HG02870 (cell line): ENCODE results near the gene ERC2.
A peak's percentile ranks its signal among the peaks of the same experiment; 100 is the strongest.

ENCODE experiments used
- ATAC-seq: cut with Tn5 transposase; IDR thresholded peaks from one replicate; pipeline ENCODE4 v1.9.1; 2021; ENCODE audit warnings: mild to moderate bottlenecking, moderate library complexity; ENCODE audit not compliant: unreplicated experiment

The ERC2 gene

GRCh38 chr3:55702822-55703221 is 765.4 kb downstream of the ERC2 start:
- ATAC-seq, result no peak

DNA sequence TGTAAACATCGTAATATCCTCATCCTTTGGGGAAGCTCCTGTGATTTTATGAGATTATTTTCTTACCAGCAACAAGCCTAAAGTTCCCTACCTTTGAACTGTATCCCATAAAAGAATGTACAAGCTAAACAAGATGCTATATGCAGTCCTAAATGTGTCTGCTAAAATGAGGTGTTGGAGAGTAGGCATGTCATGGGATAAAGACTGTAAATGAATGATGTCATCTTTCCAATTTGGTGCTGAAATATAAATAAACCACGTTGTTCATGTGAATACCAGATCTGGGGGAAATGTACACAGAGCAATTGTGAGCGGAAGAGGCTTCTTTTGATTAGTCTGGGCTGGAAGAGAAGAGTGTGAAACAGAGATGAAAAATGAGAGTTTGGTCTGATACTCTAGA is 766.3 kb downstream of the ERC2 start:
- no peak for ATAC-seq

DNA sequence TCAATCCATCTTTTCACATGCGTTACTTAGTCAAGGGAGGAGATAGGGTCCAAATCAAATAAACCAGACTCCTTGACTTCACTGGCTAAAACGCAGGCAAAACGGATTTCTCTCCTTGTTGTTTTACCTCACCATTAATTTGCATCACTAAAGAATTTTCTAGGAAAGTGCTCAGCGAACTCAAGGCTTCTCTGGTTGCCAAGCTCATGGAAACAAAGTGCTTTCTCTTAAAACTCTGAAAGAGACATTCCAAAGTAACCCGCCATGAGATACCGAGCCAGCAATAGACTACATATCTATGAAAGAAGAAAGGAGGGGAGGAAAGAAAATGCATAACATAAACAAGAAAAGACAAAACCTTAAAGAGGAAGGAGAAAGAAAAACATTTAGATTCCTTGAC is 769.4 kb downstream of the ERC2 start:
- ATAC-seq, result no peak

DNA sequence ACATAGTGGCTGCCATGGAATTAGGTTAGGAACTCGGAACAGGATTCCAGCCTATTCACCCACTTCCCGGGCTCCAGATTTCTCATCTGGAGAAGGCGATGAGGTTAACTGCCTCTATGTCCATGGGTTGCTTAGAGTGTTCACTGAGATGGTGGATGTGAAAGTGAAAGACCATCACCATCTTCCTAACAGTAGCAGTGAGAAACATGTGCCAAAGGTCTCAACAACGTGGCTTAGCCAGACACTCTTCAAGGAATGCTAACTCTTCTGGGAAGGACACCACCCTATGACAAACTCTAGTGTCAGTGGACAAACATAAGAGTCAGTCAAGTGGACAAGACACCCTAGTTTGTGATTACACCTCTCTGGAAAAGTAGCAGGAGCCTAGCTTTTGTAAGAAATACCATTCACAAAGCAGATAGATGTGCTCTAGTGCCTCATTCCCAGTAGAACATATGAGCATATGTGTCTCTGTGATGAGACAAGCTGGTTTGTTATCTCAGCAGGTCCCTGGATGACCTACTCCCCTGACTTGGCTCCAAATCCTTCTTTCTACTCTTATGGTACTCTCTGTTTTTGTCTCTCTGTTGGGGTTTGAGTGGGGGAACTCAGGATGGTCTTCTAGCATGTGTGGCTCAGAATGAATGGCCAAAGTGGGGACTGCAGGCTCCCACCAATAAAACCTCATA is 770.9 kb downstream of the ERC2 start:
- ATAC-seq, result no peak

DNA sequence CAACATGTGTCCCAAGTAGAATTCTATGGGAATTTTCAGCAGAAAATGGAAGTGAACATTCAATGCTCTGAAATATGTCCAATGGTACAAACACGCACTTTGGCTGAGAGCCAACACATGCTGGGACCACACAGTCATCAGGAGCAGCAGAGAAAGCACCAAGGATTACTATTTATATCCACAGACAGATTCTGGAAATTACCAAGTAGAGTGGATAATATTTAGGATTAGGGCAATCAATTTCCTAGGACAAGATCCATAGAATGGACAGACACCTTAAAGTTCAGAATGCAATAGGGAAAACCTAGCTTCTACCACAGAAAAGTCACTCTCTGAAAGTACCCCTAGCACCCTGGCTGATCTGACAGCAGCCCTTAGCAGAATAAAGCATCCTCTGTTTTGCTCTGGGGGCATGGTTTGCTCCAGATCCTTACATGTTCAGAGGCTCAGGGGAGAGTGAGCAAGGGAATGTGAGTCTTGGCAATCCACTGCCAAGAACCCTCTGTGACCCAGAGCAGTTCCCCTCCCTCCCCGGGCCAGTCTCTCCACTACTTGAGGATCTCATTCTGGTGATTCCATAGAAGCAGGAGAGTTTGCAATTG is 775.2 kb downstream of the ERC2 start:
- ATAC-seq, result no peak

GRCh38 chr3:55692295-55692956 is 775.8 kb downstream of the ERC2 start:
- no peak for ATAC-seq

GRCh38 chr3:55691141-55691540 is 777.1 kb downstream of the ERC2 start:
- ATAC-seq, result no peak

GRCh38 chr3:55690726-55691125 is 777.5 kb downstream of the ERC2 start:
- peak; percentile 66 for ATAC-seq

DNA sequence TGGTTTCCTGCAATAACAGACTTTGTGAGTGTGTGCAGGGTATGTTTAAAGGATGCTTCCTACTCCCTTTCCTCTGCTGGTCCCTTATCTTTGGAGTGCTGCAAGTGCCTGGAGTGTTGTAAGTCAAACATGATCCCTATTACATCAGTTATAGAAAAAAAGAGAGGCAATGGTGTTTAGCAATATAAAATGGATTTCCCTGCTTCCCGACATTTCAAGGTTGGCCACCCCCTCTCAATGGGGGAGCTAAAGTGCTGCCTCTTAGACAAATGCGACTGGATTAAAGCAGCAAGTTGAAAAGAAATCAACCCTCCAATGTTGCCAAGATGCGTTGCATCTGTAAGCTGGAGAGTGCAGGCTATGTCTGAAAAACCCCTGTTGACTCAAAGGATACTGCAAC is 778.1 kb downstream of the ERC2 start:
- ATAC-seq, result no peak

- ATAC-seq, result no peak
Measured at GRCh38 chr3:55688154-55688553, 780.1 kb downstream of the ERC2 start.

DNA sequence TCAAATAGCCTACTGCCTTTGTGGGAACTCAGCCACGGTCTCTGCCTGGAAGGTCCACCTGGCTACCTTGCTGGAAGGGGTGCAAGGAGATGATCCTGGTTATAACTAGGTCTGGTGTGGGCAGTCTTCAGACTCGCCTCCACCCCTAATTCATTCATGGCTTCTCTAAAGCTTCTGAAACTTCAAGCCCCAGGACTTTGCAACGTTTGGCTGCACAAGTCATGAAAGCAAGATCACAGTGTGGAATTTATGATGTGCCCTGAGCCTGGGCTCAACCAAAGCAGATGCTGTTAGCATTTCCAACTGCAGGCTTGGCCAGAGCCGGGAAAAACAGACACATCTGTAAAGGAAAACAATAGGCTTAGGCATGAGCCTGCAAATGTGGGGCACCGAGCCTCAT is 780.7 kb downstream of the ERC2 start:
- no peak for ATAC-seq

GRCh38 chr3:55686426-55687254 is 781.6 kb downstream of the ERC2 start:
- ATAC-seq, result no peak

- no peak for ATAC-seq
Measured at GRCh38 chr3:55683666-55684270, 784.5 kb downstream of the ERC2 start.

GRCh38 chr3:55682461-55682860 is 785.8 kb downstream of the ERC2 start:
- no peak for ATAC-seq

- no peak for ATAC-seq
Measured at GRCh38 chr3:55678546-55679216, 789.6 kb downstream of the ERC2 start.

- ATAC-seq, result no peak
Measured at GRCh38 chr3:55676643-55677042, 791.6 kb downstream of the ERC2 start.

- peak; percentile 98 for ATAC-seq
Measured at GRCh38 chr3:55675478-55675877, 792.8 kb downstream of the ERC2 start.

GRCh38 chr3:55673764-55674163 is 794.5 kb downstream of the ERC2 start:
- no peak for ATAC-seq

DNA sequence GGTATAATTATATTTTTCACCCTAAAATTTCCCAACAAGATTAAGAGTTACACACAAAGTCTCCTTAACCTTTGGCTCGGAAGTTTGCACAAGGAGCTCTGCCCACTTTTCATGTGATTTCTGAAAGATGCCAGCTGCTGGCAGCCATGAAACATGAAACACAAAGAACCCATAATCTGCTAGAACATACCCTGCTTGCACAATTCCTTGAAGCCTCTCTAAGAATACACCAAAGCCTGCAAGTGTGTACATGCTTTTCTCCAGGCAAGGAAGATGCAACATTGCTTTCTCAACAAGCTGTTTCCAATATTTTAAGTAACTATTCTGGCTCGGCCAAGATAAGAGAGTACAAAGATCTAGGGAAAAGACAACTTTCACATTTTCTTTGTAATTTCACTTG is 799.1 kb downstream of the ERC2 start:
- no peak for ATAC-seq

- ATAC-seq, result no peak
Measured at GRCh38 chr3:55668359-55668758, 799.9 kb downstream of the ERC2 start.

DNA sequence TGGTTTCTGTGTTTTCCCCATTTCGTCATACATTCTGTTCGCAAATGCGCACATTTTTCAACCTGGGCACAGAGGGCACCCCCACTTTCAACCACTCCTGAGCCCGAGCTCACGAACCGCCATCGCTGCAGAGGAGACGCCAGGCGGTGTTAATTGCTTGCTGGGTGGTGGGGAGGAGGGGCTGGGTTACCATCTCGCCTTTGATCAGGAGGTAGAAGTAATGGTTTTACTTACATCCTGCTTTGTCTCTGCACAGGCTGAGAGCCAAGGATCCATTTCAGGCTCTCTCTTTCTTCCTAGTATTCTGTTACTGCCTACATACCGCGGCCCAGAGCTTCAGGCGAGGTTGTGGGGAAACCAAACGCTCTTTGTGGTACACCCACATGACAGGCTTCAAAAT is 803.9 kb downstream of the ERC2 start:
- no peak for ATAC-seq
